Measurements from ENCODE around the gene HMCN2.

- no peak for TF ChIP-seq MAX (CRISPR knock-in tag; IDR thresholded peaks at IDR 0.05)
- no peak for TF ChIP-seq CTCF (IDR thresholded peaks at IDR 0.05)
- no peak for TF ChIP-seq TP53 (CRISPR knock-in tag; IDR thresholded peaks at IDR 0.05)
- TF ChIP-seq SMAD3 (CRISPR knock-in tag; IDR thresholded peaks at IDR 0.05; ENCODE audit: borderline replicate concordance) = no peak
Measured at GRCh38 chr9:130297371-130297770, 31.8 kb downstream of the HMCN2 start.

Measured in WTC11 (cell line).